ENCODE results near the gene PCDHGC5.

The PCDHGC5 gene

GRCh38 chr5:141529873-141530272, 41.0 kb downstream of the PCDHGC5 start:
- Mint-ChIP-seq H3K4me3 (no peak overlapping the region), H3K9me3 (no peaks in the 10 kb centered on the region), H3K27me3 (no peaks in the 10 kb centered on the region), H3K4me1 (peaks cover 13% of the 10 kb centered on the region), H3K27ac (no peak overlapping the region)
- DNase-seq (no peak), ATAC-seq (no peak)

DNA sequence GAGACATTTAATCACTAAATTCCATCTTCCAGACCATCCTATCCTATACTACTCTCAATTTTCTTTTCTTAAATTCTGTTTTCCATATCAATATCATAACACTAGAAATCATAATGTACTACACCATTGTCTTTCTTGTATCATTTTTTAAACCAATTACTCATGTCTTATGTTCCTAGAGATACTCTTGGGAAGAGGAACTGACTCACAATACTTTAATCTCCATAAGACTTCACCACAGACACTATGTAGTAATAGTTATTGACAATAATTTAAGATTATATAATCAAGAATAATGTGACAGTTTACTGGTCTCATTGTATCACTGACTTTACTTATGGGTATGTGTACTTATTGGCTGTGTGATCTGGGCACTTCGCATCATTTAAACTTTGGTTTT, 43.8 kb downstream of the PCDHGC5 start:
- Mint-ChIP-seq H3K4me1 (no peaks in the 10 kb centered on the region), H3K9me3 (no peaks in the 10 kb centered on the region), H3K4me3 (no peak overlapping the region), H3K27ac (no peak overlapping the region), H3K27me3 (no peaks in the 10 kb centered on the region)
- DNase-seq (no peak), ATAC-seq (no peak)

DNA sequence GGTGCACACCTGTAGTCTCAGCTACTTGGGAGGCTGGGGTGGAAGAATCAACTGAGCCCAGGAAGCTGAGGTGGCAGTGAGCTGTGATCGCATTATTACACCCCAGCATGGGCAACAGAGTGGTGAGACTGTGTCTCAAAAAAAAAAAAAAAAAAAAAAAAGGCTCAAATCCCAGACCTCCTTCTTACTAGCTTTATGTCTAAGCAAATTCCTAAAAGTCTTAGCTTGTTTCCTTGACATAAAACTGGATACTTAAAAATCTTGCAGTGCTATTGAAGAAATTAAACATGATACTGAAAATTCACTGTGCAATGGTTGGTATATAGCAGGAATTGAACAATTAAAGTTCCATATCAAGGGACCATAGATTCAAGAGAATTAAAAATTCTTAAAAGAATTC, 45.0 kb downstream of the PCDHGC5 start:
- no peak for ATAC-seq
- no peaks in the 10 kb centered on the region for H3K4me1 Mint-ChIP-seq
- H3K4me3 Mint-ChIP-seq = no peak overlapping the region
- H3K9me3 Mint-ChIP-seq = no peaks in the 10 kb centered on the region
- no peak overlapping the region for H3K27ac Mint-ChIP-seq
- DNase-seq = no peak
- H3K27me3 Mint-ChIP-seq = no peaks in the 10 kb centered on the region

DNA sequence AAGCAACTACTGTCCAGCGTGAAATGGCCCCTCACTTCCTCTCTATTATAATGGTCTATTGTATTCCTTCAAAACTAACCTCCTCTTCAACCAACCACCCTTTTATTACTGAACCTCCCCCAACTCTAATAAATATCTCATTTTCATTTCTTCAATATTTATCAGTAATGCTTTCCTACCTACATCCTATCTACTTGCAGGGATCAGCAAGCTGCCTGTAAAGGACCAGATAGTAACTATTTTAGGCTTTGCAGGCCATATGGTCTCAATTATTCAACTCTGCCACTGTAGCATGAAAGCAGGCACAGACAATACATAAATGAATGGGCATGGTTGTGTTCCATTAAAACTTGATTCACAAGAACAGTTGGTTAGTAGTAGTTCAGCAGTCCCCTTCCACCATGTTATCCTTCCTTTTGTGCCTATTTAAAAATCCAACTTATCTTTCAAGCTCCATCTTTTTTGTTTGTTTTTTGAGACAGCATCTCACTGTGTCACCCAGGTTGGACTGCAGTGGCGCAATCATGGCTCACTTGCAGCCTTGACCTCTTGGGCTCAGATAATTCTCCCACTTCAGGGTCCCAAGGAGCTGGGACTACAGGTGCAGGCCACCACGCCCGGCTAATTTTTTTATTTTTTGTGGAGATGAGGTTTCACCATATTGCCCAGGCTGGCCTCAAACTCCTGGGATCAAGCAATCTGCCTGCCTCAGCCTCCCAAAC, 45.8 kb downstream of the PCDHGC5 start:
- no peak for DNase-seq
- Mint-ChIP-seq H3K4me3 (no peak overlapping the region), H3K9me3 (no peaks in the 10 kb centered on the region), H3K27ac (peak overlapping the region in 1 of 2 donors; percentile 1), H3K27me3 (no peaks in the 10 kb centered on the region), H3K4me1 (no peaks in the 10 kb centered on the region)
- ATAC-seq = no peak
